Cerebellar nuclear complex (tissue), 1 donor: ENCODE data around the gene FBN1.

ENCODE experiments used
- DNase-seq, 2 experiments: peaks; one replicate each; lab custom pipeline; 2025; lab: John Stamatoyannopoulos, UW

FBN1 gene

DNA sequence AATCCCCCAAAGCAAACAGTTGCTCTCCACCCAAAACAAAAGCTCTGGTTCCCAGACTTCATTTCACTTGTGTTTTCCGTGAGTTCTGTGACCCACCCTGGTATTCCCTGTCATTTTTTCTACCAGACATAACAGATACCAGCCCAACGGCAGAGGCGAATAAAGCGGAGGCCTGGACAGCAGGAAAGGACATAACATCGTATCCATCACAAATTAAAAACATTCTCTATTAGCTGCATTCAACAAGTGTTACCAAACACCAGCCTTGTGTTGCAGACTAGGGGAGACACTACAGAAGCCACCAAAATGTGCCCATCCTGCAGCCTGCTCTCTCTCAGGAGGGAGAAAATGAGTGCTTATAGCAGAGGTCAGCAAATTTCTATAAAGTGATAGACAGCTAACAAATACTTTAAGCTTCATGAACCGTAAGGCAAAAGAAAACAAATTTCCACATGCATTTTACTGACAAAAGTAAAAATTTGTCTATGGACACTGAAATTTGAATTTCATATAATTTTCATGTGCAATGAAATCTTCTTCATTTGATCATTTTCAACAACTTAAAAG, 7.1 kb upstream of the FBN1 start:
- DNase-seq: no peak

GRCh38 chr15:48650931-48651330, 5.4 kb upstream of the FBN1 start:
- DNase-seq: no peak

- DNase-seq: no peak
Observed at GRCh38 chr15:48647962-48648361, 2.5 kb upstream of the FBN1 start.

DNA sequence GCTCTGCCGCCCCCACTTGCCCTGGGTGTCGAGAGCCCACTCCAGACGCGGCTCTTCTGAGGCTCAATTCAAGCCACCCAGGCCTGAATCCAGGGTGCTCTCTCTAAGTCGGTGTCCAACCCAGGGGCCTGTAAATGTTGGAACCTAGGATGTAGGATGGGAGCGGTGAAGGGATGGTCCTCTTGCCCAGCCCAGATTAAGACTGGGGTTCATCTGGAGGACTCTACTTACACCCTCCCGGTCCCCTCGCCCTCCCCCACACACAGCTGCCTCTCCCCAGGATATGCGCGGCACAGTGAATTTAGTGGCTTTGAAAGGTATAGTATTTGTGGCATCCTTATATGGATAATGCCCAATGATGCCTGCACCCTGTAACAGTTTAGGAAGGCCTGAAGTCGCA, 822 bp upstream of the FBN1 start:
- no peak for DNase-seq

DNA sequence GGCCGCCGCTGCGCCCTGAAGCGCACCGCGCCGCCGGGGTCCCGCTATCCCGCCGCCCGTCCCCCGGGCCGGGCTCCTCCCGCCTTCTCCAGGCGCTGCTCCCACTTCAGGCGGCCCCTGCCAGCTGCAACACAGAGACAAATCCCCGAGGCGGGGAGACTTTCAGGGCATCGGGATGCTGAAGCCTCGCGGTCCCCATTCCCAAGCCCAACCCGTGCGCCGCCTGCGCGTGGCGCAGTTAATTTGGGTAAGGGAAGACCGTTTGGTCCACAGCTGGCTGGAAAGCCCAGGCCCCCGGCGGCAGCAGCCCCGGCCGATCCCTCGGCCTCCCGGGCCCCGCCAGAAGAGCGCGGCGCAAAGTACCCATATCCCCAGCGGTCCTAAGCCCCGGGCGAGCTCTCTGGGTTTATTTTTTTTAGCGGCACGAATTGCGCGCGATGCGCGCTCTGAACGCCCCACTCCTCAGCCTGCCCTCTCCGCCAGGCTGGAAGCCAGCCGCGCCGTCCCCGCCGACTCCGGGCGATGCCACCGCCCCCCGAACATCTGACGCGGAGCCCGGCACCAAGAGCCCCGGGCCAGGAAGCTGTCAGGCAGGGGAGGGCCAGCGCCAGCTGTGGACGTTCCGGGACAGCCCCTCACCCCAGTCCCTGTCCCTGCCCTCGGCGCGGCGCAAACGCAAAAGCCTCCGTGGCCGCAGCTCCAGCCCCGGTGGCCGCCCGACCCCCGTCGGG, 517 bp downstream of the FBN1 start:
- DNase-seq: no peak

DNA sequence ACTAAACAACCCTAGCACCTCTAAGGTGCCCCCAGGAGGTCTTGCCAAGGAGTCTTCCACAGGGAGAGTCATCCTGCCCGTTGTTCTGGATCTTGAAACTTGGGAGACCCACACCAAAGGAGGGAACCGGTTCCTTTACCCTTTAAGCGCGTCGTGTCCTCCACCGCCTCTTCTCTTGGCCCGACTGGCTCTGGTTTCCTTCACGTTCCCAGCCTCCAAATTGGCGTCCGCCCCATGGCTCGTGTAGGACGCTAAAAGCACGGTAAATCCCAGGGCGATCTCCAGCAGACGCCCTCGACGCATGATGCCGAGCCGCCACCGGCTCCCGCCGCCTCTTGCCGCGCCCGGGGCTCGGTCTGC, 1.1 kb downstream of the FBN1 start:
- no peak for DNase-seq

GRCh38 chr15:48643776-48644466, 1.6 kb downstream of the FBN1 start:
- DNase-seq: no peak

DNA sequence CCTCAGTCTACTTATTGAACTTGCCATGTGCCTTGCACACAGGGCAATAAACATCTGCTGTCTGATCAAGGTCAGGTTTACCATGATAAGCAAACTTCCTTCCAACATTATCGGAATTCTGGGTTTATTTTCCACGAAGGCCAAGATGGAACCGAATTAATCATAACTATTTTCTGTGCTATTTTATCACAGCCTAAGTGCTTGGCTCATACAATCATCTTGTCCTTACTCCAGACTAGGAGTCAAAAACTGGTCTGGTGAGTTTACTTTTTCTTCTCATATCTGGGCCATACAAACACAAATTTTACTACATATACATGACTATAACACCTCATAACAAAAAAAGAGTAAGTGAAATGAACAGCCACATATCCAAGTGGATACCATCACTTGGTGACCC, 2.3 kb downstream of the FBN1 start:
- DNase-seq: no peak

GRCh38 chr15:48642795-48643194, 2.7 kb downstream of the FBN1 start:
- DNase-seq: no peak

DNA sequence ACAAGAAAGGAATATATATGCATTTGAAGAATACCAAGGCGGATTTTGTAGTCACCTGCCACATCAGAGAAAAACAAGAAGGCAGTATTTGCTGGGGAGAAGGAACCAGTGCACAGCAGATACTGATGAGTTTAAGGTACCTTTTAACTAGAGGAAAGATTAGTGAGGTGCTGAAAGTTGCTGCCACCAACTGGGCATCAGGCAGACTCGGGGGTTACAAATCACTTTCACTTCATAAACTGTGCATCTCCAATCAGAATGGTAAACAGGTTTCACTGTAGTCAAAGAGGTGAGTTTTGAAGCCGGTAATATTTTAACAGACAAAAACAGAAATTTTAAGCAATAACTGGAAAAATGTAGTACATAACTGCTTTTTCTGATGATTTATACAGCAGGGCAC, 4.1 kb downstream of the FBN1 start:
- DNase-seq: no peak

GRCh38 chr15:48638963-48639362, 6.5 kb downstream of the FBN1 start:
- no peak for DNase-seq

GRCh38 chr15:48637639-48638038, 7.9 kb downstream of the FBN1 start:
- no peak for DNase-seq

GRCh38 chr15:48636511-48636910, 9.0 kb downstream of the FBN1 start:
- DNase-seq: no peak

DNA sequence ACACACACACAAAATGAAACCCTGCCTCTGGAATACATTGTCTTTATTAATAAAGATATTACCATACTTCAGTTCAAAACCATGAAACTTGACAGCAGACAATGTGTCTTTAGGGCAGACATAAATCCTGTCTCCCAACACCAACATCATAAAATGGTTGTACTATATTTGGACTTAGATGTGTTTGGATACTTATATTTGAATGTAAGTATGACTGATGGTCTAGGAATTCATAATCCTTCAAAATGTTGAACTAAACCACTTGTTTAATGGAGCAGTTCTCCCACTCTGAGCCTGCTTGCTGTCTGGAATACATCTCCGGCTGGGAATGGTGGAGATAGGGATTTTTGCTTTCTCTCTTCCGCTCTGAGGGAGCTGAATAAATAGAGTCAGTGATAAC, 10.6 kb downstream of the FBN1 start:
- DNase-seq: no peak

DNA sequence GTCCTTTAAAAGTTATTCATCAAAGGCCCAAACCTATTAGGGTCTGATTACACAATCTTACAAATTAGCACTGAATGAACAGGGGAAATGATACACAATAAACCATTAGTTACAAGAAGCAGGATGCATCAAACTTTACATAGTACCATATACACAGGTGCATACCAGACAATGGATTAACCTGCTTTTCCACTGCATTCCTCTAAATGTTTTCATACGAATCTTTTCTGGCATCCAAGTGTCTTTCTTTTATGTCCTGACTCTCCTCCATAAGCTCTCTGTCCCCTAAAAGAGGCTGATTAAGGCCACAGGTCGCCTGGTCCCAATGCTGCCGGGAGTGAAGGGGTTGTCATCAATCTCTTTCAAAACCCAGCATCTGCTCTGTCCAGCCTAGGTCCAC, 11.4 kb downstream of the FBN1 start:
- no peak for DNase-seq

DNA sequence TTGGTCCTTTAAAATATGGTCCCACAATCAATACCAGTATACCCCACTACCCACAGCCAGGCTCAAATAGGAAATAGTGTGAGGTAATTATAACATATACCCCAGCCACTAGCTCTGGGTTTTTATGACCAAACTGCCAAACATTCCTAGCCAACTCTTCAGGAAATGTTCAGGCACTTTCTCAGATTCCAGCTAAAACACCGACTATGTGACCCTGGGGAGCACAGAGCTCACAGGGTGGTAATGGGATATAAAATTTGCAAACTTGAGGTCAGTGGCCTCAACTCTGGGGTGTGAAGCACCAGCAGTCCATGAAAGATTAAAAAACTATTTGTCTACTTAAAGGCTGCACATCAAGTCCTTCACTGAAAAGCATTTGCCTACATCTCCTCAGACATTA, 12.9 kb downstream of the FBN1 start:
- DNase-seq: no peak

- no peak for DNase-seq
Observed at GRCh38 chr15:48631176-48631770, 14.2 kb downstream of the FBN1 start.

DNA sequence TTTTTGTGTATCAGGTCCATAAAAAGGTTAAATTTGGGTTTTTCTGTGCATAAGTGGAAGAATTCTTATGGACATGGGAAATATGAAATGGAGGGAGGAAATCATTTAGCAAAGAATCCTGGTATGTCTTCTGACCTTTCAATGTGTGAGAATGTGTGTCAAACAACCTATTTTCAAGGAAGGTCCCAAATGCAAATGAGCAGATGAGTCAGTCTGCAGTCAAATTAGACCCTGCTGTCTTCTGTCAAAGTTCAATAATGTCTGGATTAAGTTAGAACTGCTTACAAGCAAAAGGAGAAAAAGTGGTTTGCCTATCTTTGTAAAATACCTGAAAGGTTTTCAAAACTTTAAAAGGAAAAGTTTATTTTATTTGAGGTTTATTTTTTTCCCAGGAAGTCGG, 15.3 kb downstream of the FBN1 start:
- DNase-seq: no peak

GRCh38 chr15:48628832-48629231, 16.7 kb downstream of the FBN1 start:
- no peak for DNase-seq

DNA sequence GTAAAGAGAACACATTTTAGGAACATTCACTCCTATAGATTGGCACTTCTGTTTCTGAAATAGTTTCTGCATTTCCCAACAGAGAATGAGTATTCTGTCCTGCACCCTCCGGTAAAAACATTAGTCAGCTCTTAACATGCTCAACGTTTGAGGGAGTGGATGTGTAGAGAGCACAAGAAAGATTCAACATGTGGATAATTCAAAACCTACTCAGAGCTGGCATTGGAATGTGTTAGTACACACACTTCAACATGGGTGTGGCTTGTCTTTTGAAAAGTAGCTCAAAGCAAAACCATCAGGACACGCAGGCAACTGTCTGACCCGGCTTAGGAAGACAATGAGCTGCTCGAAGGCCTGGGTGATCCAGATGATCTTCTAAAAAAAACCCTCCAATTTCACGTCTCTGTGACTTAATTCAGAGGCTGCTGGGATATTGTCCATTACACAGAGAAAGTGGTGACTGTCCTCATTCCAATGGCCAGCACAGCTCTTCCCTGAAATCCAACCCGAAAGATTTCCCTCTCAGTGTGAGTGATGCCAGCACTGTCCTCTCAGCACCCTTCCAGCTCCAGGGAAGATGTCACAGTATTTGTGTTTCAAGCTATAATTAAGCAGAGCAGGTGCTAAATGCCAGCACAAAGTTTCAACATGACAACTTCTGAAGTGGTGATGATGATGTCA, 18.1 kb downstream of the FBN1 start:
- DNase-seq: no peak

GRCh38 chr15:48625126-48625525, 20.4 kb downstream of the FBN1 start:
- no peak for DNase-seq

GRCh38 chr15:48624700-48625099, 20.8 kb downstream of the FBN1 start:
- no peak for DNase-seq

DNA sequence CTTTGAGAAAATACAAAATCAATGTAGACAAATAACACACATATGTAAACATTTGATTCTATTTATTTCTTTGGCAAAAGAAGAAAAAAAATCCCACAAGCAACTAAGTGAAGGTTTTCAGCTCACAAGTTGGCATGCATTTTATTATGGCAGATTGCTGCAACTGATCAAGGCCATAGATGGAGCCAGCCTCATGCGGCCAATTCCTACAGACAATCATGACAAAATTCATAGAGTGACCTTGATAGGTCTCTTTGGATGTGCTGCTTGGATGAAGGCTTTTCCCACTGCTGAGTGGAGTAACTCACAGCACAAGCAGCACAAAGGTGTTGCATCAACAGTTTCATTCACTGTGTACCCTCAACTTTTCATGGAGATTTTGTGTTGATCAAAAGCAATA, 22.1 kb downstream of the FBN1 start:
- no peak for DNase-seq
